GM19240 (cell line): ENCODE measurements around the gene SEZ6L.

Experiments used
- DNase-seq: peaks from one replicate; pipeline ENCODE4 v3.0.0; 2011; ENCODE audit warnings: low spot score; ENCODE audit not compliant: insufficient read length

SEZ6L gene

DNA sequence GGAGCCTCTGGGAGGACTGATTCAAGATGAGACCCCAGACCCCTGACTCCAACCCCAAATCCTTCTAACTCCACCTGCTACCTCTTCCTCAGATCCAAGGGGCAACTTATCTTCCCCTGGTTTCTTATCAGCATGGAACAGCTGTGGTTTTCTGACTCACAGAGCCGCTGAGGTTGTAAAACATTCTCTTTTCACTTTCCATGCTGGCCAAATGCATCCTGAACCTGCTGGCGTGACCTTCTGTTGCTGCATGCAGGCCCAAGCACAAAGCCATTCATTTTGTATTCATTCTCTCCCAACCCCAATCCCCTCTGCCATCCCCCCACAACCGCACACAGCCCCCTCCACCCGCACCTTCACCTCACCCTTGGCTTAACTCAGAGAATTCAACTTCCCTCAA, 70.3 kb downstream of the SEZ6L start:
- no peak for DNase-seq

DNA sequence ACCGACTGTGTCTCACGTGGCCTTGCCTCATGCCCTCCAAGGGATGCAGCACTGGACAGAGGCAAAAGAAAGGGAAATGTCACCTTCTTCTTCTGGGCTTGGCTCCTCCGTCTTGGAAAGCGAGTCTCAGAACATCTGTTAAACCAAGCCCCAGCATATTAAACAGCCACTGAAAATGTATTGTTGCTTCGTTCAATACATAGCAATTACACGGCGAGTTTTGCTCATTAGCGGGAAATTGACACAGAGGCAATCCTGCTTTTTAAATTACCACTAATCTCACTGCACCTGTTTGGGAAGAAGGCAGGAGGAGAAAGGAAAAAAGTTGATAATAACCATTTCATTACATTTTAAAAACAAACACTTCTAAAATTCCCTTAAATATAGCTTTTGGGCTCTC, 72.1 kb downstream of the SEZ6L start:
- DNase-seq: no peak

DNA sequence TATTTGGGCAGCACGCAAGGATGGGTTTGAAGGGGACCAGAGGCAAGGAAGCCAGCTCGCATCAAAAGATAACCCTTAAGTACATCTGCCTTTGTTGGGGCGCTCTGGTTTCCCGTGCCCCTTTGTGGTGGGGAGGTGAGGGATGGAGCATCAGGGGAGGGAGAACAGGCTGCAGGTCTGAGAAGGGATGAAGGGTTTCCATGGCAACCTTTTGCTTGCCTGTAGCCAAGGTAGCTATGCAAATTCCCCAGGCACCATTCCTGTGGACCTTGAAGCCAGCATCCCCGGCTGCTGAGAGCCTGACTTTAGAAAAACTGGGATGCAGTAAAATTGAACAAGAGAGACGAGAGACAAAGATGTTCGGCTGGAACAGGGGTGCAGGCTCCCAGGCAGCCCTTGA, 75.7 kb downstream of the SEZ6L start:
- DNase-seq: no peak

DNA sequence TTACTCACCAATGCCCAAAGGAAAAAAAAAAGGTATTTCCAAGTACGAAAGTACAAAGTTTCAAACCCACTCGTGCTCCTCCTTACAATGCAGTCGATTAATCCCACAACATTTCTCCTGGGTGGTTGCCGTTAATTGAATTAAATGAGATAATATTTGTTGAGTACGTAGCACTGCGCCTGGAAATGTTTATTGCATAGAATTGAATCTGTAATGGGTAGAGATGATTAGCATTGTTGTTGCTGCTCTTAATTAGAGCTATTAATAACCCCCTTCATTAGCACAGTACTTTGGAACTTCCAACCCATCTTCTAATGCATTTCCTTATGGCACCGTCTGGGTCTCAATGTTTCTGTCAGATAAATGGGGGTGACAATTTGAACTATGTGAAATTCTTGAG, 77.3 kb downstream of the SEZ6L start:
- DNase-seq: no peak

DNA sequence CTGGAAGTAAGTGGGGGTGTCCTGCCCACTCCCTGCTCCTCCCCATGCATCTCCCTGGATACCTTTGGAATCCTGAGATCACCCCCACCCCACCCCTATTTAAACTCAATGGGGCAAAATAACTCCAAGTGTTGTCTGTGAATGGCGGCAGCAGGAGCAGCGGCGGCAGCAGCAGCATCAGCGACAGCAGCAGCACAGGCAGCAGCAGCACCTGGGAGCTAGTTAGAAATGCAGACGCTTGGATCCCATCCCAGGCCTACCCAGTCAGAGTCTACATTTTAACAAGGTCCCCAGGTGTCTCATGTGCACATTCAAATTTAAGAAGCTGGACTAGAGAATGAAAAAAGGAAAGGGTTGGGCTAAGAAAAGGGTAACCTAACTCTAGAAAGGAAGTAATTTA, 82.6 kb downstream of the SEZ6L start:
- DNase-seq: no peak

DNA sequence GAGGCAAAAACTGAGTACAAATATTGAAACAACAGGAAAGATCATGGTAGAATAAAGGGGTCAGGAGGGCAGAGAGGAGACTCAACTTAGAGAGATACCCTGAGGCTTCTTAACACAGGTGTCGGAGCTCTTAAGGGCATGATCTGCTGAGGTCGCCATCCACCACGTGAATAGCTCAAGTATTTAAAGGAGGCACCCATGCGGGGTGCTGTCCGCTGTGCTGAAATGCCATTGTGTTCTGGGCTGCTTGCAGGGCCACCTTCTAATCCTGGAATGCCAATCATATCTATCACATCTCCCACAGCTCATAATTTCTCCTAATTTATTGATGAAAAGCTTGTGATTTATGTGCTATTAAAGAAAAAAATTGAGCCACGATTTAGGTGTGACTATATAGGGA, 90.2 kb downstream of the SEZ6L start:
- no peak for DNase-seq

DNA sequence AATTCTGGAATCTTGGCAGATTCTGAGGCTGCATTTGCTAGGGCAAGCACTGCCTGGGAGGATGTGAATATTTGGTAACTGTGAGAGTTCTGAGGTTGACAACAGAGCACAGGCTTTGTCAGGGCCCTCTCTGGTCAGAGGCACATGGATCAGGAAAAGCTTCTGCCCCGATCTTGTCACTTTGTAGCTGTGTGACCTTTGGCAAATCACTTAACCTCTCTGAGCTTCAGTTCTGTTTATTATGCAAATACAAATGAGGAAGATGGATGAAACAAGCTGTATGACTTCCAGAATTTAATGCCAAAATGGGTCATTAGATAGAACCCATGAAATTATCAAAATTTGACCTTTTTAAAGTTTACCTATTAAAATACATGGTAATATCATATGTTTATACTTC, 94.9 kb downstream of the SEZ6L start:
- DNase-seq: no peak

DNA sequence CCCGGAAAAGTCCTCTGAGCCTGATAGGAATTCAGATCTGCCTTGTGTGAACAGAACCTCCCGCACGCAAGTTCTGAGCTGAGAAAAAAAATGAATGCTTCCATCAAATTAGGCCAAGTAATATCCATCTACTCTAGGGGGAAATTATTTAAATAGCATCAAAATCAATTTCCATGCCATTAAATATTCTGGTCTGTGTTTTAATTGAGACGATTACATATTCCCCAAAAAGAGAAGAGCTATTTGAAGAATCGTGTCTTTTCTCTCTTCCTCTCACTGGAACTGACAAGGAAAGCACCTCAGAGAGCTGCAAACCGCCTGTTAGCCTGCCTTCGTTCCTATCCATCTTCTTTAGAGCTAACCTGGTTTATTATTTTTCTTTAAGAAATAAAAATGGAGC, 96.0 kb downstream of the SEZ6L start:
- DNase-seq: no peak

DNA sequence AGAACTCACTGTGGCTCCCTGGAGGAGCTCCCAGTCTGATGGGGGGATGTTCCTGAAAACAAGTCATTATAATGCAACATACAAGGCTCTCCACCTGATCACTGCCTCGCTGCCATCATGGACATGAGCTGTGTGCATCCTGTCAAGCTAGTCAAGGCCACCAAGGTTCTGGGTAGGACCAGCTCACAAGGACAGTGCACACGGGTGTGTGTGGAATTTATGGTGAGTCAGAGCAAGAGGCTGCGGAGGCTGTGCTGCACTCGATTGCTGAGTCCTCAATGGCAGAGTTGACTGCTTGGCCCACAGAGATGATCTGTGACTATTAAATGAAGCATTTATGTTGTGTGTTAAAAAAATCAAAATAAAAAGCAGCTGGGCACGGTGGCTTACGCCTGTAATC, 96.6 kb downstream of the SEZ6L start:
- no peak for DNase-seq

DNA sequence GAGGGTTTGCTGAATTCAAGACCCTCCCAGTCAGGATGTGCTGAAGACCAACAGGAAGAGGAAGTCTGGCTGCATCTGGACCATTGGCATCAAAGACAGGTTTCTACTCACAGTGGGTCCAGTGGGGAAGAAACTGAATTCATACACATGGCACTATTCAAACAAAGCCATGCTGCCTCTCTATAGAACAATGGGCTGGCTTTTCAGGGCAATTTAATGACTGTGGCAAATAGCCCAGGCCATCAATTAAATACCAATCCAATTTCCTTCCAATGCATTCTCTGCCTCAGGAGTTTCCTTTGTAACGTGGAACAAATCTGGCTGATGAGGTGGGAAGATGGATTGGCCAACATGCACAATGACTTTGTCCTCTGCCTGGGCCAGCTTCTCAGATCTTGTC, 98.6 kb downstream of the SEZ6L start:
- no peak for DNase-seq

DNA sequence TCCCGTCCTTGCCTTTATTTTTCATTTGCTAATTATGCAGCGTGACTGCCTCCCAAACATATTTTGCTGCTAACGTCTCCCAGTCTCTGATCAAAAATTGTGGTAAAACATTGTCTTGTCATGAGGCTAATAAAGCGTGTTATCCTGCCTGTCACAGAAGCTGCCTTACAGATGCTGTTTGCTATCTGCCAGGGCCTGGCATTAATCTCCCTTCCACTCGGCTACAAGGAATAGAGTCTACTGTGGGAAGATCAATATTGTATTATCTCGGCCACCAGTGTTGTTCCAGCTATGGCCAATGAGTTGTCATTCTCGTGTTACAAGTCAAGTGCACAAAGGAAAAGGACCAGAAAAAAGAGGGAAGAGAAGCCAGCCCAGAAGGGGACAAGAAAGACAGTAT, 100.3 kb downstream of the SEZ6L start:
- no peak for DNase-seq

DNA sequence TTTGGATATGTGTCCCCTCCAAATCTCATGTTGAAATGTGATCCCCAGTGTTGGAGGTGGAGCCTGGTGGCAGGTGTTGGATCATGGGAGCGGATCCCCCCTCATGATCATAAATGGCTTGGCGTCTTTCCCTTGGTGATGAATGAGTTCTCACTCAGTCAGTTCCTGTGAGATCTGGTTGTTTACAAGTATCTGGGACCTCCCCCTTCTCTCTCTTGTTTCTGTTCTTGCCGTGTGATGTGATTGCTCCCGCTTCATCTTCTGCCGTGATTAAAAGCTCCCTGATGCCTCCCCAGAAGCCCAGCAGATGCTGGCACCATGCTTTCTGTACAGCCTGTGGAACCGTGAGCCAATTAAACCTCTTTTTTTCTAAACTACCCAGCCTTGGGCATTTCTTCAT, 102.2 kb downstream of the SEZ6L start:
- DNase-seq: no peak

DNA sequence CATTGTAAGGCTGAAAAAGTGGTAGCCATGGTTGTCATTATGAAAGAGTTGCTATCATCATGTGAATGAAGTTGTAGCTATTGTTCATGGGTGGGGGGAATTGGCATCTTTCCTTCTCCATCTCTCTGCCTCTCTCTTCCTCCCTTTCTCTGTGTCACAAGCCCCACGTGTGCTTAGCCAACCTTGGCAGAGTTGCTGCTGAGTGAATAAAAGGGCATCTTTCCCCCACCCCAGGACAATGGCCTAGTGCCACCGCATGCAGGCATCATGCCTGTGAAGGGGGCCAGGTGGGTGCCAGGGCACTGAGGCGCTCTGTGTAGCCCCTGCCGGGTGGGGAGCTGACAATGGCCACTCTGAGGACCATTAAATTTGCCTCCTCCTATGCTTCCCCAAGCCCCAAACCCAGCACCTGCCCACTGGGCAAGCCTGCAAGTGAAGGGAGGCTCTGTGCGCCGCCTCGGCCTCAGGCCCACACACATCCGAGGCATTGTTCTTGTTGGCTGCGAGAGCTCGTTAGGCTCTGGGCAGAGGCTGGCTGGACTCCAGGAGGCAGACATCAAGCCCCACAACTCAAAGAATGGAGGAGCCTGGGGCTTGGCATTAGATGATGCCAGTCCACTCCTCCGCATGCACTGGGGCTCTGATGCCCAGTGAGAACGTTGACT, 103.9 kb downstream of the SEZ6L start:
- no peak for DNase-seq

DNA sequence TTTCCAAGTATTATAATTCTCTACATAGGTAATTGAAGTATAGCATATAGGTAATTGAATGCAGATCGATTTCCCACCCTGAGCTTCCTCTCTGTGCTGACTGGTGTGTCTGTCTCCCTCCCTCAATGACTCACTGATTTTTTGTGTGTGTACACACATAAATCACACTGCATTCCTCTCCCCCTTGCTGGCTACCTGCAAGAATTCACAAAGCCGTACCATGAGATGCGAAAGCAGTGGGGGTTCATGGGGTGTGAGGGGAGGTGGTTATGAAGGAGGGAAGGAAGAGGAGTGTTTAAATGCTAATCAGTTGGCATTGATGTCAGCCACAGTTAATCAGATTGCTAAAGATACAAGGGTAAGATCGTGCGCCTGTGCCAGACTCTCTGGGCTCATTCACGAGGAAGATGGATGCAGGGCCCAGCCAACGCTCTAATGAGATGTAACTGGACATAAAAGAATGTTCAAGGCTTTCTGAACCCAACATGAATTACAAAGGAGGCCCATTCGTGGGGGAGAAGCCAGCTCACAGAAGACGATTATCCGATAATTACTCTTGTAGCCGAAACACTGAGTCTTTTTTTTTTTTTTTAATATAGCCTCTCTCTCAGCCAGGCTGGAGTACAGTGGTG, 107.4 kb downstream of the SEZ6L start:
- no peak for DNase-seq

DNA sequence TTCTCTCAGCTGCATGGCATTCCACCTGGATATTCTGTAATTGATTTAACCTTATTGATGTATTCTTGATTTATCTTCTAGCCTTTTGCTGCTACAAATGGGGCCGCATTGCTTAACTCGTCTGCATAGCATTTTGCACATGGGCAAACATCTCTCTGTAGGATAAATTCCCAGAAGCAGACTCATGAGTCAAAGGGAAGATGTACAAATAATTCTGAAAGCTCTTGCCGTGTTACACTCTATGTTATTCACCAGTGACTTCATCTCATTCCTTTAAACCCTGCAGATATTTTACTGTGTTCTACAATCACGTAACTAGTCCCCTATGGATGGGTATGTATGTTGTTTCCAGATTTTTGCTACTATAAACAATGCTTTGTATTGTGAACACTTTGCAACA, 112.7 kb downstream of the SEZ6L start:
- no peak for DNase-seq

DNA sequence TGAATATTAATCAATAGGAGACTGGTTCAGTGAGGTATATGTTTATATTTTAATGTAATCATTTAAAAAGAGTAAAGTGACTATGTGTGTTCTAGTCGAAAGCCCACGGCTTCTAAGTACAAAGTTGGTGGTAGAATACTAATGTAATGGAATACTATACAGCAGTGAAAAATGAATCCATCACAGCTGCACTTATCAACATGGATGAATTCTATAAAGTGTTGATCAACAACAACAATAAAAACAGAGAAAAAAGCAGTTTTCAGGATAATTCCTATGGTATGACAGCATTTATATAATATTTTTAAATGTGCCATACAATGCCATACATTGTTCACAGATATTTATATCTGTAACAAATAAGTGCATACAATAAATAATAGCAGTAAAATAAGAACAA, 114.1 kb downstream of the SEZ6L start:
- DNase-seq: no peak

DNA sequence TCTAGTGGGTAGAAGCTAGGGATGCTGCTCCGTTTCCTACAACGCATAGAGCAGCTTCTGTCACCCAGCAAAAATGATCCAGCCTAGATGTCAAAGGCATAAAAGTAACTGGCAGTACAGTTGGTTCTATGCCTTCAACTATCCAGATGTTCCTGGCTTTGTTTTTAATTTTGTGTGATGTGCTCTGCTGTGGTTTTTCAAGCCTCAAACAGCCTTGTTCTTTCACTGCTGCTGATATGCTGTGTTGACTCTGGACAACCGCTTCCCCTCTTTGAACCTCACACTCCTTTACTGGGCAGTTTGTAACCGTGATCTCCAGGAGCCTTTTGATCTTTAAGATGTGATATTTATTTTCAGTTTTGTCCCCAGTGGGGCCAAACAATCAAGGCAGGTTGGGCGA, 116.4 kb downstream of the SEZ6L start:
- no peak for DNase-seq

DNA sequence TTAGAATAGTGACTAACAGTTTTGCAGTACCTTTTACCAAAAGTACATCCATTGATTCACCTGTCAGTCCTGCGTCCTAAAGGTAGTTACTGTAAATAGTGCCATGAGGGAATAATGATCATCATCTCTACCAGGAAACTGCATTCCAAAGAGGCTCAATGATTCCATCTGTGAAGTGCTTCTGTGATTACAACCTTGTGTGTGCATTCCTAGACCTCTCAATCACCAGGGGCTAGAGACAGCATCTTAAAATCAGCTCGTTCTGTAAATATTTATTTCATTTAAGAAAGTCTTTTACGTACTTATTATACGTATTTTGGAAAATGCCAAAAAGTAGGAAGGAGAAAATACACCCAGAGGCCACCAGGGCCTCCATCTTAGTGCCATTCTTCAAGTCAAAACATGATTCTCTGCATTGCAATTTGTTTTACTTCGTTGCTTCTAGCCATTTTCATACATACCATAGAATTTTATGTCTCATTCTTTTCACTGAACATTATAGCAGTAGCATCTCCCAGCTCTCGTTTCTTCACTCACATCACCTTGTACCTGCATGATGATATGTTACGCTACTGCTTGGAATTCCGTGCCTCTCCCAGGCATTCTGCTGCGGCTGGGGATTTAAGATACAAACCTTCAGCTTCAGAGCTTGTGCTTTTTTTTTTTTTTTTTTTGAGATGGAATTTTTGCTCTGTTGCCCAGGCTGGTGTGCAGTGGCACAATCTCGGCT, 117.0 kb downstream of the SEZ6L start:
- no peak for DNase-seq

DNA sequence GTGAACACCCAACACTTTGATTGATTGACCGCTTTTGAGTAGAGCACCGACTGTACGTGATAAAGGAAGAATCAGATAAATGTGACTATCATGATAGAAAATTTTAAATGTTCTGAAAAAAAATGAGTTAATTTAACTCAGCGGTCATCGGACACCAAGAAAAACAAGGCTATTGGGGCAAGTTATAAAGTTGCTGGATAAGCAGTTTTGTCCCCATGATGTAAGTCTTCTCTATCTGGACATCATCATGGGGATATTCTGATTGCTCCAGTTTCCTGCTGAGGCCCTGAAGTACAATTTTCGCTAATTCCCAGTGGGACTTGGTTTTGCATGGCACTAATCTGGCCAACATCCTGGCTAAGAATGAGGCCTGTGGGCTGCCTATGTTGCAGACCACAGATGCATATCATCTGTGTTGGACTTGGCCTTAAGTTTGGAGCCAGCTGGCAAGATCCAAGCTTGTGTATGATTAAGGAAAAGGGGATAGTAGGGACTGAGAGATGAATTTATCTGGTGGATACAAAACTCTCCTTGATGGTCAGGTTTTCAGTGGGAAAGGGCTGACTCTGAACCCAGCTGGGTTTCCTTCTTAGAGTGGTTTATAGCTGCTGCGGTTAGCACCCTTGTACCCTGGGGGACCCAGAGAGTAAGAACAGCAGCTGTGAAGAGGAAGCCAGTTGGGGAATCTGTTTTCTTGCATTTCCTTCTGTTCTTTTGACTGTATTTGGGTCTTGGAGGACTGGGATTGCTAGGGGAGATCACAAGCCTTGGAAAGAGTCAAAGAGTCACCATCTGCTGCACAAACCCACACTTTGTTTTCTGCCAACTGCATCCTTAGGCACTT, 118.3 kb downstream of the SEZ6L start:
- DNase-seq: no peak

DNA sequence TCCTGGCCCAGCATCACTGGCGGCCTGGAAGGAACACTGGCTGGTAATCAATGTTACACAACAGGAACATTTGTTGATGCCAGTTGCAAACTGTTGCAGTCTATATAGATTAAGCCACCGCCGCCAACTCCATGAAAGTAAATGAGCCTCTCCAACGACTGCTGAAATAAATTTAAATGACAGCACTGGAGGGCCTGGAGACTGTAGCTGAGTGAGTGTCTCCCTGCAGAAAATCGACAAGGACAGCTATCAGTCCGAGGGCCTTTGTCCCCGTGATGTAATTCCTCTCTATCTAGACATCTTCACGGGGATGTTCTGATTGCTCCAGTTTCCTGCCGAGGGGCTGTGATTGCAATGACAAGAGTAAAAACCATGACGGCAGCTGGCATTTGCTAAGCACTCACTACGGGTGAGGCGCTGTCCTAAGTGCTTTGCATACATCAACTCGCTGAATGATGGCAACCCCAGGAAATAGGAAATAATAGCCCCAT, 120.4 kb downstream of the SEZ6L start:
- no peak for DNase-seq

DNA sequence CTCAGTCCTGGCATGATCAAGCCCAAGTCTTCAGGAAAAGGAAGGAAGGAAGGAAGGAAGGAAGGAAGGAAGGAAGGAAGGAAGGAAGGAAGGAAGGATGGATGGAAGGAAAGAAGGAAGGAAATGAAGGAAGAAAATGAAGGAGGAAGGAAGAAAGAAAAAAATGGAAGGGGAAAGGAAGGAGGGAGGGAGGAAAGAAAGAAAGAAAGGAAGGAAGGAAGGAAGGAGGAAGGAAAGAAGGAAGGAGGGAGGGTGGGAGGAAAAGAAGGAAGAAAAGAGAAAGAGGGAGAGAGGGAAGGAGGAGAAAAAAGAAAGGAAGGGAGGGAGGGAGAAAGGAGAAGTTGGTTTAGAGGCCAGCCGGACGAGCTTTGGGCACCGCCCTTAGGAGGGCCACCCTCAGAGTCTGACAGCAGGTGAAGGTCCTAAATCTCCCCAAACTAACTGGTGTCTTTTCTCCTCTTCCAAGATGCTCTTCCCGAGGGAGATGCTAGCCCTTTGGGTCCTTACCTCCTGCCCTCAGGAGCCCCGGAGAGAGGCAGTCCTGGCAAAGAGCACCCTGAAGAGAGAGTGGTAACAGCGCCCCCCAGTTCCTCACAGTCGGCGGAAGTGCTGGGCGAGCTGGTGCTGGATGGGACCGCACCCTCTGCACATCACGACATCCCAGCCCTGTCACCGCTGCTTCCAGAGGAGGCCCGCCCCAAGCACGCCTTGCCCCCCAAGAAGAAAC, 122.8 kb downstream of the SEZ6L start:
- DNase-seq: no peak
